ENCODE data around the gene UBE2U. TPM values are rescaled to one million over a fixed set of nuclear protein-coding genes. Genes with fewer than 3 reads are reported as not detected.
"Not testable (repeated sequence)": the region's sequence is repeated elsewhere in the genome, so short reads cannot be mapped to it uniquely, and the experiment has no call there.

The UBE2U gene
- polyA plus RNA-seq, 1 donor (not counting 4 experiments of a cell fraction or from before 2014, with no cell fraction given) = not detected

DNA sequence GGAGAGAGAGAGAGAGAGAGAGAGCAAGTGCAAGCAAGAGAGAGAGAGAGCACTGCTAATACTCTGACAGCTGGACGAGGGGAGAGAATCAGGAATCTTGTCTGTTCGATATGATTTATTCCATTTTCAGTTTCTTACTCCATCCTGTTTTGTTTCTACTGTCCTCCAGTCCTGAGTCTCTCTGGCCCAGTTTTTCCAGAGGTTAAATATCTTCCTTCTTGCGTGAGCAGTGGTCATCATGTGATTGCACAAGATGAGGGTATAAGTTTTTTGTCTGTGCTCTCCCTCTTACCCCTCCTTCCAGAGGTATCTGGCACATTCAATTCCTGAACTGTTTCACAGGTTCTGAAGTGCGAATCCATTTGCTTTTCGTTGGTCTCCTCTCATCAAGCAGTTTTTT, 16.8 kb downstream of the UBE2U start:
- no peak overlapping the region for H3K27ac ChIP-seq (ENCODE audit: control insufficient read depth, insufficient read depth, low read length)
- H3K27me3 ChIP-seq (ENCODE audit: control insufficient read depth, extremely low read depth, insufficient read depth, low read length) = no peaks in the 10 kb centered on the region
- FAIRE-seq (no peak), DNase-seq (ENCODE audit: low read depth, low spot score) (no peak)
- H3K9ac ChIP-seq (ENCODE audit: control insufficient read depth, extremely low read depth, insufficient read depth, low read length) = no peak overlapping the region
- no peaks in the 10 kb centered on the region for H3K9me1 ChIP-seq (ENCODE audit: control insufficient read depth, extremely low read depth, insufficient read depth, low read length)
- dilution Hi-C loops (cut with MboI; ENCODE audit: extremely low pct_ligation_motif_present, low sequenced_read_pairs) = no loop called here
- H2AFZ ChIP-seq (ENCODE audit: control insufficient read depth, low read length) = no peak overlapping the region
- no peaks in the 10 kb centered on the region for H3K79me2 ChIP-seq (ENCODE audit: control insufficient read depth, insufficient read depth, low read length)
- H3K36me3 ChIP-seq (ENCODE audit: control insufficient read depth in 2 of 2, extremely low read depth in 1 of 2, insufficient read depth in 2 of 2, low read length in 2 of 2) = no peaks in the 10 kb centered on the region
- no peaks in the 10 kb centered on the region for H3K9me3 ChIP-seq (ENCODE audit: control insufficient read depth, low read depth, low read length)
- TF ChIP-seq EZH2 (IDR thresholded peaks at IDR 0.05; ENCODE audit: low read length) = no peak
- TF ChIP-seq, protein P1, sequence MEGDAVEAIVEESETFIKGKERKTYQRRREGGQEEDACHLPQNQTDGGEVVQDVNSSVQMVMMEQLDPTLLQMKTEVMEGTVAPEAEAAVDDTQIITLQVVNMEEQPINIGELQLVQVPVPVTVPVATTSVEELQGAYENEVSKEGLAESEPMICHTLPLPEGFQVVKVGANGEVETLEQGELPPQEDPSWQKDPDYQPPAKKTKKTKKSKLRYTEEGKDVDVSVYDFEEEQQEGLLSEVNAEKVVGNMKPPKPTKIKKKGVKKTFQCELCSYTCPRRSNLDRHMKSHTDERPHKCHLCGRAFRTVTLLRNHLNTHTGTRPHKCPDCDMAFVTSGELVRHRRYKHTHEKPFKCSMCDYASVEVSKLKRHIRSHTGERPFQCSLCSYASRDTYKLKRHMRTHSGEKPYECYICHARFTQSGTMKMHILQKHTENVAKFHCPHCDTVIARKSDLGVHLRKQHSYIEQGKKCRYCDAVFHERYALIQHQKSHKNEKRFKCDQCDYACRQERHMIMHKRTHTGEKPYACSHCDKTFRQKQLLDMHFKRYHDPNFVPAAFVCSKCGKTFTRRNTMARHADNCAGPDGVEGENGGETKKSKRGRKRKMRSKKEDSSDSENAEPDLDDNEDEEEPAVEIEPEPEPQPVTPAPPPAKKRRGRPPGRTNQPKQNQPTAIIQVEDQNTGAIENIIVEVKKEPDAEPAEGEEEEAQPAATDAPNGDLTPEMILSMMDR (optimal IDR thresholded peaks at IDR 0.05 in 1 of 3, IDR thresholded peaks at IDR 0.05 in 1 of 3, conservative IDR thresholded peaks at IDR 0.05 in 1 of 3; ENCODE audit: extremely low read depth in 1 of 3, insufficient read depth in 2 of 3, low read length in 3 of 3) = no peak
- H3K4me1 ChIP-seq (ENCODE audit: control insufficient read depth, extremely low read depth, insufficient read depth, low read length) = peaks cover 13% of the 10 kb centered on the region
- no peak overlapping the region for H3K4me2 ChIP-seq (ENCODE audit: control insufficient read depth, extremely low read depth, insufficient read depth, low read depth, low read length)
- H3K4me3 ChIP-seq (ENCODE audit: control insufficient read depth in 2 of 3, extremely low read depth in 1 of 3, insufficient read depth in 2 of 3, low read depth in 1 of 3, low read length in 3 of 3) = no peak overlapping the region
- H4K20me1 ChIP-seq (ENCODE audit: control insufficient read depth, extremely low read depth, insufficient read depth, low read length) = no peaks in the 10 kb centered on the region

DNA sequence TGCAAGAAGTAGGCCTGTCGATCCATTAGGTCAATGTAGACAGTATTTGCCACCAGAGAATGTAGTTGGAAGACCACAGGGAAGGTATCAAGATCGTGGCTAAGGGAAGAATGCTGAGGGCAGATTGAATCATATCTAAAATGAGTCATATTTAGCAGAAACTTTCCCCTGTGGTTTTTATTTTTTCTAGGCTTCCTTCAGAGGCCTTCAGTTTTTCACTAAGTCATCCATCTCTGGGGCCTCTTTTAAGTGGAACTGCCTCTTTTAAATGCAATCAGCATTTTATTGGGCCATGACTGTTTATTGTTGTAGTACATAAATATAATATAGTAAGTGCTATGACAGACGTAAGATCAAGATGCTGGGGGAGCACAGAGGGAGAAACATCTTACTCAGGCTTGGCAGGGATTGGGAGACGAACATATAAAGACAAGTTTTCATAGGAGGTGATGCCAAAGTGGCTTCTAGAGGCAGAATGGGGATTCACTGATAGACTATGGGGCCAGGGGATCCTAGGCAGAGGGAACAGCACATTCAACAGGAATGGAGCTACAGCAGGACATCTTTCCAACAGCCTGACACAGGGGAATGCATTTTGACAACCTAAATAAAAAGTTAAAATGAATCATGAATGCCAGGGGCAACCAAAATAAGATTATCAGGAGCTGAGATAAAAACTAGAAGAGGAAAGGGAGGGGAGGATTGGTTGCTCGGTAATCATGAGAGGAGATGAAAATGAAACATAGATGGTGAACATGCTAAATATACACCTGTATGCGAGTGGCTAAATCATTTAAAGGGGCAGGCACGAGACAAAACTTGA, 20.1 kb downstream of the UBE2U start:
- Histone ChIP-seq H3K4me2 (ENCODE audit: control insufficient read depth, extremely low read depth, insufficient read depth, low read depth, low read length) (peak overlapping the region; percentile 9), H2AFZ (ENCODE audit: control insufficient read depth, low read length) (no peak overlapping the region), H3K27ac (ENCODE audit: control insufficient read depth, insufficient read depth, low read length) (peak overlapping the region; percentile 7), H3K9me3 (ENCODE audit: control insufficient read depth, low read depth, low read length) (no peaks in the 10 kb centered on the region), H4K20me1 (ENCODE audit: control insufficient read depth, extremely low read depth, insufficient read depth, low read length) (no peaks in the 10 kb centered on the region), H3K9me1 (ENCODE audit: control insufficient read depth, extremely low read depth, insufficient read depth, low read length) (no peaks in the 10 kb centered on the region), H3K4me3 (ENCODE audit: control insufficient read depth in 2 of 3, extremely low read depth in 1 of 3, insufficient read depth in 2 of 3, low read depth in 1 of 3, low read length in 3 of 3) (no peak overlapping the region), H3K9ac (ENCODE audit: control insufficient read depth, extremely low read depth, insufficient read depth, low read length) (no peak overlapping the region), H3K27me3 (ENCODE audit: control insufficient read depth, extremely low read depth, insufficient read depth, low read length) (no peaks in the 10 kb centered on the region), H3K4me1 (ENCODE audit: control insufficient read depth, extremely low read depth, insufficient read depth, low read length) (peaks cover 13% of the 10 kb centered on the region), H3K79me2 (ENCODE audit: control insufficient read depth, insufficient read depth, low read length) (no peaks in the 10 kb centered on the region), H3K36me3 (ENCODE audit: control insufficient read depth in 2 of 2, extremely low read depth in 1 of 2, insufficient read depth in 2 of 2, low read length in 2 of 2) (no peaks in the 10 kb centered on the region)
- DNase-seq (ENCODE audit: low read depth, low spot score) (peak; percentile 26), FAIRE-seq (peak; percentile 92)
- no peak for TF ChIP-seq EZH2 (IDR thresholded peaks at IDR 0.05; ENCODE audit: low read length)
- TF ChIP-seq, protein P1 (optimal IDR thresholded peaks at IDR 0.05 in 1 of 3, IDR thresholded peaks at IDR 0.05 in 1 of 3, conservative IDR thresholded peaks at IDR 0.05 in 1 of 3; ENCODE audit: extremely low read depth in 1 of 3, insufficient read depth in 2 of 3, low read length in 3 of 3) = no peak
- dilution Hi-C loops (cut with MboI; ENCODE audit: extremely low pct_ligation_motif_present, low sequenced_read_pairs) = no loop called here

DNA sequence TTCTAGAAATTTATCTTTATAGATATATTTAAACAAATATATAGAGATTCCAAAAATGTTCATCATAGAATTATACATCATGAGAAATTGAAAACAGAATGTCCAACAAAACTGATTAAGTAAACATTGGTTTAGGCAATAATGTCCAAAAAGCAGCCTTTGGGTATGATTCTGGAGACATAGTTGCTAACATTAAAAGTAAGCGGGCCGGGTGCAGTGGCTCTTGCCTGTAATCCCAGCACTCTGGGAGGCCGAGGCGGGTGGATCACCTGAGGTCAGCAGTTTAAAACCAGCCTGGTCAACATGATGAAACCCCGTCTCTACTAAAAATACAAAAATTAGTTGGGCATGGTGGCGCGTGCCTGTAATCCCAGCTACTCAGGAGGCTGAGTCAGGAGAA, 20.8 kb downstream of the UBE2U start:
- H3K9ac ChIP-seq (ENCODE audit: control insufficient read depth, extremely low read depth, insufficient read depth, low read length); H2AFZ ChIP-seq (ENCODE audit: control insufficient read depth, low read length); H3K4me3 ChIP-seq (ENCODE audit: control insufficient read depth in 2 of 3, extremely low read depth in 1 of 3, insufficient read depth in 2 of 3, low read depth in 1 of 3, low read length in 3 of 3); H3K9me1 ChIP-seq (ENCODE audit: control insufficient read depth, extremely low read depth, insufficient read depth, low read length); H3K36me3 ChIP-seq (ENCODE audit: control insufficient read depth in 2 of 2, extremely low read depth in 1 of 2, insufficient read depth in 2 of 2, low read length in 2 of 2); DNase-seq (ENCODE audit: low read depth, low spot score); FAIRE-seq; H3K27ac ChIP-seq (ENCODE audit: control insufficient read depth, insufficient read depth, low read length); dilution Hi-C loops (cut with MboI; ENCODE audit: extremely low pct_ligation_motif_present, low sequenced_read_pairs); H4K20me1 ChIP-seq (ENCODE audit: control insufficient read depth, extremely low read depth, insufficient read depth, low read length); H3K9me3 ChIP-seq (ENCODE audit: control insufficient read depth, low read depth, low read length); H3K27me3 ChIP-seq (ENCODE audit: control insufficient read depth, extremely low read depth, insufficient read depth, low read length); H3K79me2 ChIP-seq (ENCODE audit: control insufficient read depth, insufficient read depth, low read length); H3K4me2 ChIP-seq (ENCODE audit: control insufficient read depth, extremely low read depth, insufficient read depth, low read depth, low read length): not testable (repeated sequence)
- H3K4me1 ChIP-seq (ENCODE audit: control insufficient read depth, extremely low read depth, insufficient read depth, low read length) = peaks cover 13% of the 10 kb centered on the region

Measured in keratinocyte (primary cell).